SU-DHL-6 (cell line): Measurements from ENCODE around the gene MYT1.

Source experiments
- EZH2phosphoT487 ChIP-seq: fragments of 200-600 bp; sonication (generic), shearing (Covaris generic); conservative IDR thresholded peaks from 2 replicates; pipeline ENCODE4 v1.6.1; 2018; ENCODE audit warnings: mild to moderate bottlenecking, antibody characterized with exemption, low read length, moderate library complexity, mixed read lengths
- TF ChIP-seq, protein P1 (sequence below): fragments of 200-600 bp; sonication (generic); IDR thresholded peaks from one replicate; pipeline ENCODE4 v1.5.1; 2017; ENCODE audit warnings: antibody characterized with exemption, mild to moderate bottlenecking, low read length, moderate library complexity; ENCODE audit not compliant: insufficient read depth, poor library complexity, severe bottlenecking

DNA sequence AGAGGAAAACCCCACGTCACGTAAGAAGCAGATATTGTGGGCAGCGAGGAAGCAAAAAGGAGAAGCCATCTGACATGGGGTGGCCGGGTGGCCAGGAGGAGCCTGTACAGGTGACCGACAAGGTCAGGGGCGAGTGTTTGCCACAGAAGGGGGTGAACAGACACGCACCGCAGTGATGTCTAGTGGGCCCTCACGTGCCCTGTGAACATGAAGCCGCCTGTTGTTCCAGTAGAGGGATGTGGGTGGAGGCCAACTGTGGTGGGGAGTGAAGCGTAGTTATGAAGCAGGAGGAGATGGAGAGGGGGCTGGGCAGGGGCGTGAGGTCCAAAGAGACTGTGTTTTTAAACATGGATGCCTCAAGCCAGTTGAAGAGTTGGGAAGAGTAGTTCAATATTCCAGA lies 20.5 kb downstream of the MYT1 start:
- TF ChIP-seq EZH2phosphoT487 = no peak
- TF ChIP-seq, protein P1, sequence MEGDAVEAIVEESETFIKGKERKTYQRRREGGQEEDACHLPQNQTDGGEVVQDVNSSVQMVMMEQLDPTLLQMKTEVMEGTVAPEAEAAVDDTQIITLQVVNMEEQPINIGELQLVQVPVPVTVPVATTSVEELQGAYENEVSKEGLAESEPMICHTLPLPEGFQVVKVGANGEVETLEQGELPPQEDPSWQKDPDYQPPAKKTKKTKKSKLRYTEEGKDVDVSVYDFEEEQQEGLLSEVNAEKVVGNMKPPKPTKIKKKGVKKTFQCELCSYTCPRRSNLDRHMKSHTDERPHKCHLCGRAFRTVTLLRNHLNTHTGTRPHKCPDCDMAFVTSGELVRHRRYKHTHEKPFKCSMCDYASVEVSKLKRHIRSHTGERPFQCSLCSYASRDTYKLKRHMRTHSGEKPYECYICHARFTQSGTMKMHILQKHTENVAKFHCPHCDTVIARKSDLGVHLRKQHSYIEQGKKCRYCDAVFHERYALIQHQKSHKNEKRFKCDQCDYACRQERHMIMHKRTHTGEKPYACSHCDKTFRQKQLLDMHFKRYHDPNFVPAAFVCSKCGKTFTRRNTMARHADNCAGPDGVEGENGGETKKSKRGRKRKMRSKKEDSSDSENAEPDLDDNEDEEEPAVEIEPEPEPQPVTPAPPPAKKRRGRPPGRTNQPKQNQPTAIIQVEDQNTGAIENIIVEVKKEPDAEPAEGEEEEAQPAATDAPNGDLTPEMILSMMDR = no peak
